ENCODE measurements around the gene CSNK1D.
"Not testable (repeated sequence)": the region's sequence is repeated elsewhere in the genome, so short reads cannot be mapped to it uniquely, and the experiment has no call there.

The CSNK1D gene

GRCh38 chr17:82193050-82193449, 80.5 kb downstream of the CSNK1D start:
- not testable (repeated sequence) for DNase-seq (ENCODE audit: low read depth in 2 of 2)

All from stimulated activated CD8-positive, alpha-beta memory T cell treated with anti-CD3 and anti-CD28 coated beads, Interleukin-7, amount 100 ng/mL, for 4 hours (primary cell).